H1 (cell line): ENCODE measurements around the gene TBC1D22A. TPM values are rescaled to one million over a fixed set of nuclear protein-coding genes. Genes with fewer than 3 reads are reported as not detected.

ENCODE experiments used
- CTCF ChIA-PET: fragments of 300-600 bp; sonication (Branson Sonifier 250); formaldehyde crosslinking; loops from one replicate; lab custom pipeline; 2021; ENCODE audit not compliant: partially characterized antibody; lab: Charles Lee
- POLR2A ChIA-PET: fragments of 300-600 bp; sonication (Branson Sonifier 250); formaldehyde crosslinking; loops from one replicate; lab custom pipeline; 2021; ENCODE audit warnings: inconsistent platforms; ENCODE audit not compliant: partially characterized antibody; lab: Charles Lee
- DNase-seq, 2 experiments: peaks; one replicate each; pipeline versions ENCODE4 v3.0.0 to v3.0.0-alpha.2; 2010 to 2022; ENCODE audit warnings: low spot score in 2 of 2, low read depth in 1 of 2, mixed read lengths in 1 of 2
- FAIRE-seq: peaks from 2 replicates; lab custom pipeline; 2011; peaks lifted over from hg19 to GRCh38; lab: Jason Lieb, UNC
- H2AFZ ChIP-seq: 2 replicates; pipeline ENCODE4 v1.8.1; 2012; ENCODE audit warnings: low read length, inconsistent platforms
- H2AK5ac ChIP-seq: 2 replicates; pipeline ENCODE4 v1.6.1; 2013; ENCODE audit warnings: low read depth, low read length
- H2BK120ac ChIP-seq: replicated peaks from 2 replicates; pipeline ENCODE3; 2013; ENCODE audit warnings: low read depth, low read length, inconsistent platforms
- H2BK12ac ChIP-seq: 2 replicates; pipeline ENCODE4 v1.6.1; 2013; ENCODE audit warnings: low read depth, low read length
- H2BK15ac ChIP-seq: 2 replicates; pipeline ENCODE4 v1.6.1; 2013; ENCODE audit warnings: low read length
- H2BK20ac ChIP-seq: 2 replicates; pipeline ENCODE4 v1.6.1; 2013; ENCODE audit warnings: low read length
- H2BK5ac ChIP-seq: 2 replicates; pipeline ENCODE4 v1.6.1; 2013; ENCODE audit warnings: low read depth, low read length
- H3K14ac ChIP-seq: 2 replicates; pipeline ENCODE4 v1.6.1; 2013; ENCODE audit warnings: inconsistent platforms; ENCODE audit not compliant: insufficient read length
- H3K18ac ChIP-seq: 2 replicates; pipeline ENCODE4 v1.6.1; 2013; ENCODE audit warnings: low read length; ENCODE audit errors: extremely low read depth
- H3K23ac ChIP-seq: 2 replicates; pipeline ENCODE4 v1.6.1; 2013; ENCODE audit warnings: inconsistent platforms; ENCODE audit not compliant: insufficient read length
- H3K23me2 ChIP-seq: 2 replicates; pipeline ENCODE4 v1.6.1; 2013; ENCODE audit warnings: low read depth, low read length
- H3K27ac ChIP-seq: 2 replicates; pipeline ENCODE4 v1.6.1; 2011; ENCODE audit warnings: low read depth, low read length, inconsistent platforms
- H3K27me3 ChIP-seq, 4 experiments: replicated peaks in 1 of 4; 1 replicate in 1 of 4; 2 replicates in 3 of 4; pipeline versions ENCODE4 v1.6.1 to v1.8.1; 2011 to 2013; ENCODE audit warnings: low read length in 3 of 4, mild to moderate bottlenecking in 3 of 4, inconsistent platforms in 2 of 4, mixed read lengths in 2 of 4, moderate library complexity in 1 of 4; ENCODE audit not compliant: control insufficient read depth in 3 of 4, insufficient read depth in 3 of 4; ENCODE audit errors: extremely low read depth in 1 of 4
- H3K36me3 ChIP-seq, 4 experiments: 2 replicates each; pipeline versions ENCODE4 v1.6.1 to v1.8.1; 2011 to 2013; ENCODE audit warnings: mild to moderate bottlenecking in 4 of 4, low read length in 3 of 4, moderate library complexity in 2 of 4, control low read depth in 1 of 4, inconsistent platforms in 1 of 4; ENCODE audit not compliant: insufficient read depth in 4 of 4, control insufficient read depth in 2 of 4
- H3K4ac ChIP-seq: replicated peaks from 2 replicates; pipeline ENCODE3; 2013; ENCODE audit warnings: low read length, low read depth, mixed read lengths, inconsistent platforms; ENCODE audit not compliant: insufficient read length
- H3K4me1 ChIP-seq, 4 experiments: replicated peaks in 1 of 4; 1 replicate in 1 of 4; 2 replicates in 3 of 4; pipeline versions ENCODE4 v1.6.1 to v1.8.1; 2011 to 2013; ENCODE audit warnings: low read length in 3 of 4, inconsistent platforms in 2 of 4, mixed read lengths in 1 of 4; ENCODE audit not compliant: insufficient read depth in 4 of 4, control insufficient read depth in 3 of 4
- H3K4me2 ChIP-seq, 2 experiments: 2 replicates each; pipeline versions ENCODE4 v1.6.1 to v1.8.1; 2011 to 2013; ENCODE audit warnings: low read depth in 2 of 2, low read length in 2 of 2, control low read depth in 1 of 2, inconsistent platforms in 1 of 2, mild to moderate bottlenecking in 1 of 2; ENCODE audit not compliant: insufficient read depth in 1 of 2
- H3K4me3 ChIP-seq, 4 experiments: fragments of 200-600, 300-600 bp in 1 of 4; sonication (generic), shearing (Covaris generic), sonication (Bioruptor Twin) in 1 of 4; 2 replicates each; pipeline versions ENCODE4 v1.5.1 to v1.8.1; 2011 to 2016; ENCODE audit warnings: low read length in 4 of 4, low read depth in 3 of 4, control low read depth in 2 of 4, inconsistent platforms in 2 of 4, mild to moderate bottlenecking in 2 of 4, mixed read lengths in 1 of 4, moderate library complexity in 1 of 4; ENCODE audit not compliant: insufficient read depth in 2 of 4; ENCODE audit errors: extremely low read depth in 1 of 4
- H3K56ac ChIP-seq: replicated peaks from 2 replicates; pipeline ENCODE3; 2013; ENCODE audit warnings: low read depth, mild to moderate bottlenecking, mixed read lengths, low read length, inconsistent platforms; ENCODE audit not compliant: insufficient read length
- H3K79me1 ChIP-seq: 2 replicates; pipeline ENCODE4 v1.6.1; 2013; ENCODE audit warnings: low read depth, low read length, control low read depth
- H3K79me2 ChIP-seq, 2 experiments: 2 replicates each; pipeline versions ENCODE4 v1.6.1 to v1.8.1; 2012 to 2013; ENCODE audit warnings: low read length in 2 of 2, mild to moderate bottlenecking in 2 of 2, inconsistent platforms in 1 of 2; ENCODE audit not compliant: insufficient read depth in 2 of 2, control insufficient read depth in 1 of 2
- H3K9ac ChIP-seq, 4 experiments: replicated peaks in 1 of 4; 1 replicate in 1 of 4; 2 replicates in 3 of 4; pipeline versions ENCODE4 v1.6.1 to v1.8.1; 2011 to 2013; ENCODE audit warnings: low read depth in 3 of 4, low read length in 3 of 4, control low read depth in 2 of 4, mild to moderate bottlenecking in 2 of 4, moderate library complexity in 2 of 4, inconsistent platforms in 1 of 4; ENCODE audit errors: extremely low read depth in 1 of 4
- H3K9me3 ChIP-seq, 2 experiments: 2 replicates each; pipeline versions ENCODE4 v1.6.1 to v1.8.1; 2012 to 2013; ENCODE audit warnings: mild to moderate bottlenecking in 2 of 2, moderate library complexity in 2 of 2, control low read depth in 1 of 2, inconsistent platforms in 1 of 2, low read depth in 1 of 2, low read length in 1 of 2, mixed read lengths in 1 of 2; ENCODE audit not compliant: insufficient read depth in 2 of 2
- H4K20me1 ChIP-seq, 2 experiments: replicated peaks in 1 of 2; 2 replicates each; pipeline versions ENCODE3 to v1.8.1; 2011 to 2013; ENCODE audit warnings: inconsistent platforms in 2 of 2, low read length in 2 of 2, mild to moderate bottlenecking in 1 of 2; ENCODE audit not compliant: insufficient read depth in 2 of 2, control insufficient read depth in 1 of 2
- H4K5ac ChIP-seq: 2 replicates; pipeline ENCODE4 v1.6.1; 2013; ENCODE audit warnings: low read length, low read depth, mixed read lengths, inconsistent platforms; ENCODE audit not compliant: insufficient read length
- H4K8ac ChIP-seq: 2 replicates; pipeline ENCODE4 v1.8.0; 2013; ENCODE audit warnings: mild to moderate bottlenecking, moderate library complexity, low read length, inconsistent platforms; ENCODE audit not compliant: insufficient read depth; ENCODE audit errors: extremely low read depth
- H4K91ac ChIP-seq: replicated peaks from 2 replicates; pipeline ENCODE3; 2013; ENCODE audit warnings: low read length, mixed read lengths, inconsistent platforms; ENCODE audit not compliant: insufficient read length
- ASH2L ChIP-seq: fragments of 200-600, 300-600 bp; sonication (generic); IDR thresholded peaks from one replicate; pipeline ENCODE4 v1.7.1; 2017; ENCODE audit warnings: low read length
- CBX5 ChIP-seq: fragments of 300-800, 300-1000 bp; sonication (generic); IDR thresholded peaks from 2 replicates; pipeline ENCODE4 v1.7.1; 2016; ENCODE audit warnings: antibody characterized with exemption, low read length, low read depth
- CBX8 ChIP-seq: fragments of 300-800, 300-1000 bp; sonication (generic); IDR thresholded peaks from 2 replicates; pipeline ENCODE4 v1.7.1; 2016; ENCODE audit warnings: low read depth, low read length, borderline replicate concordance
- CEBPB ChIP-seq: IDR thresholded peaks from 2 replicates; pipeline ENCODE4 v1.6.1; 2012; ENCODE audit warnings: low read depth, low read length
- EZH2 ChIP-seq: fragments of 200-600 bp; sonication (generic); IDR thresholded peaks from 2 replicates; pipeline ENCODE4 v1.7.1; 2012; ENCODE audit warnings: low read depth, mild to moderate bottlenecking, moderate library complexity, low read length, inconsistent platforms; ENCODE audit not compliant: severe bottlenecking
- RXRA ChIP-seq: IDR thresholded peaks from 2 replicates; pipeline ENCODE4 v1.6.1; 2011; ENCODE audit warnings: low read depth, mild to moderate bottlenecking, low read length, moderate library complexity; ENCODE audit not compliant: insufficient read depth
- SP4 ChIP-seq: IDR thresholded peaks from 2 replicates; pipeline ENCODE4 v1.6.1; 2012; ENCODE audit warnings: low read length, inconsistent platforms
- SRF ChIP-seq: IDR thresholded peaks from 2 replicates; pipeline ENCODE4 v1.6.1; 2011; ENCODE audit warnings: mild to moderate bottlenecking, low read depth, low read length, moderate library complexity
- TBP ChIP-seq: IDR thresholded peaks from 2 replicates; pipeline ENCODE4 v1.6.1; 2011; ENCODE audit warnings: low read depth, low read length, improper control_type of control experiment
- TEAD4 ChIP-seq: IDR thresholded peaks from 2 replicates; pipeline ENCODE4 v1.6.1; 2012; ENCODE audit warnings: low read depth, low read length, inconsistent platforms, mixed read lengths
- WGBS, 2 experiments: shearing (Covaris generic) in 1 of 2; methylation state at CpG; one replicate each; pipeline versions ENCODE4 v1.1.6 to v1.1.7; 2013 to 2015; ENCODE audit warnings: low lambda C conversion rate in 2 of 2, mixed read lengths in 2 of 2, inconsistent platforms in 1 of 2, low coverage in 1 of 2, missing lambda C conversion rate in 1 of 2; ENCODE audit not compliant: insufficient replicate concordance in 2 of 2, insufficient coverage in 1 of 2, insufficient read length in 1 of 2; ENCODE audit errors: extremely low coverage in 1 of 2, missing lambda C conversion rate in 1 of 2; 5-methylcytosine and 5-hydroxymethylcytosine counted together
- polyA plus RNA-seq, 7 experiments: library from polyadenylated mRNA; depleted of rRNA in 3 of 7; stranded (reverse) in 5 of 7; unstranded in 2 of 7; fragments of >200 nt in 5 of 7; fragments of 200-250 nt in 2 of 7; gene quantifications; 1 replicate in 5 of 7; 2 replicates in 1 of 7; 4 replicates in 1 of 7; pipeline versions ENCODE4 v1.2.1 to v1.2.3, GENCODE V29; 2011 to 2013; ENCODE audit warnings: missing spikeins in 2 of 7, mixed read lengths in 2 of 7
- total RNA-seq: library from RNA; stranded (reverse); fragmentation: NEBNext Ultra II Directional; extraction: Animal tissue kit (Norgen Biotek cat#: 25700); gene quantifications from 2 replicates; pipeline ENCODE4 v1.2.1, GENCODE V29; 2021
- TF ChIP-seq, protein P1 (sequence below): IDR thresholded peaks from 2 replicates; pipeline ENCODE4 v1.6.1; 2012; ENCODE audit warnings: inconsistent platforms
- TF ChIP-seq, protein P2 (sequence below): IDR thresholded peaks from 2 replicates; pipeline ENCODE4 v1.6.1; 2012; ENCODE audit warnings: low read length, inconsistent platforms

The TBC1D22A gene
- total and polyA plus RNA-seq, 2 of the 8 experiments (the other 6 are each of a cell fraction or from before 2014, with no cell fraction given) = 11.9 to 18.4 TPM

DNA sequence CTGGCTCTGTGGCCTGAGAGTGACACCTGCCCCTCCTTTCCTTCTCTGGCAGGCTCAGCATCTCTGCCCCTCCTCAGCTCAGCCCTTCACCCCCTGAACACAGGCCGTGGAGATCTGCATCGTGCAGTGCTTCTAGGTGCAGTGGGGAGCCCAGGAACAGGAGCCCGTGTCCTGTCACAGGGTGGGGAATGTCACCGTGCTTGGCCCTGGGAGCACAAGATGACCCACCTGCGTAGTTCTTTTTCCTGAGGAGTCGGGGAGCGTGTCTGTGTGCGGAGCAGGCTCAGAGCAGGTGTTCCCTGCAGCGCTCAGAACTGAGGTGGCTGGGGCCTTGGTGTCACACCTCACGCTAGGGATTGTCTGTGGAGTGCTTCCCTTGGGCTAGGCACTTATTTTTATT lies 10.6 kb downstream of the TBC1D22A start:
- no peak overlapping the region for H3K4ac ChIP-seq
- CTCF ChIA-PET = interaction anchor here (1.0 to 2.4 kb wide), 3 partner anchors 10 to 30 kb away, joined by 3 to 15 read pairs (median 8); partner anchors contain the start of gene TBC1D22A
- no peak overlapping the region for H2BK12ac ChIP-seq
- FAIRE-seq = no peak
- H3K79me1 ChIP-seq = peaks cover 22% of the 10 kb centered on the region
- peaks cover 6 to 11% of the 10 kb centered on the region in 2 experiments for H4K20me1 ChIP-seq
- no peaks in the 10 kb centered on the region for H3K36me3 ChIP-seq
- no peak overlapping the region for H4K8ac ChIP-seq
- H3K23me2 ChIP-seq = no peaks in the 10 kb centered on the region
- H2BK20ac ChIP-seq = no peak overlapping the region
- H2BK5ac ChIP-seq = peak overlapping the region; percentile 78; the same call in 1 of the 2 replicates
- H4K5ac ChIP-seq = no peak overlapping the region
- no peak overlapping the region for H2BK120ac ChIP-seq
- no peak overlapping the region for H2AFZ ChIP-seq
- peak overlapping the region; percentile 2; the same call in 1 of the 2 replicates for H2BK15ac ChIP-seq
- no peak for DNase-seq
- no peak overlapping the region for H3K18ac ChIP-seq
- H3K56ac ChIP-seq = no peak overlapping the region
- H3K23ac ChIP-seq = no peak overlapping the region
- no peak overlapping the region for H3K4me3 ChIP-seq
- H3K9me3 ChIP-seq = no peaks in the 10 kb centered on the region
- WGBS, 2 experiments = 86% methylated on average over 10 of the region's 10 CpGs; no CpG with 5 or more reads in 1 of the 2 experiments
- H3K27me3 ChIP-seq = no peaks in the 10 kb centered on the region
- H3K27ac ChIP-seq = no peak overlapping the region
- 0 out of 2 replicates have a peak overlapping the region, but pooled peaks have one; percentile 26 for H2AK5ac ChIP-seq
- no peak overlapping the region; a peak in 1 of 4 replicates for H3K4me2 ChIP-seq
- peaks cover 0 to 71% of the 10 kb centered on the region in 2 experiments; a peak in 2 of 4 replicates for H3K79me2 ChIP-seq
- H3K14ac ChIP-seq = no peak overlapping the region
- H3K4me1 ChIP-seq = peaks cover 0 to 13% (median 7%) of the 10 kb centered on the region in 4 experiments; a peak in 6 of 7 replicates
- H3K9ac ChIP-seq = no peak overlapping the region; a peak in 1 of 7 replicates
- H4K91ac ChIP-seq = peak overlapping the region; percentile 19
- POLR2A ChIA-PET = interaction anchor here (1.0 to 6.0 kb wide), 3 partner anchors 11 to 21 kb away, joined by 3 to 41 read pairs (median 4); partner anchors contain the start of gene TBC1D22A
- TF ChIP-seq, protein P1, sequence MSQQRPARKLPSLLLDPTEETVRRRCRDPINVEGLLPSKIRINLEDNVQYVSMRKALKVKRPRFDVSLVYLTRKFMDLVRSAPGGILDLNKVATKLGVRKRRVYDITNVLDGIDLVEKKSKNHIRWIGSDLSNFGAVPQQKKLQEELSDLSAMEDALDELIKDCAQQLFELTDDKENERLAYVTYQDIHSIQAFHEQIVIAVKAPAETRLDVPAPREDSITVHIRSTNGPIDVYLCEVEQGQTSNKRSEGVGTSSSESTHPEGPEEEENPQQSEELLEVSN = no peak
- TF ChIP-seq ASH2L (no peak), TEAD4 (no peak), EZH2 (no peak), CBX5 (no peak), TBP (no peak), CEBPB (no peak), SP4 (no peak), CBX8 (no peak), SRF (no peak), RXRA (no peak)
- TF ChIP-seq, protein P2, sequence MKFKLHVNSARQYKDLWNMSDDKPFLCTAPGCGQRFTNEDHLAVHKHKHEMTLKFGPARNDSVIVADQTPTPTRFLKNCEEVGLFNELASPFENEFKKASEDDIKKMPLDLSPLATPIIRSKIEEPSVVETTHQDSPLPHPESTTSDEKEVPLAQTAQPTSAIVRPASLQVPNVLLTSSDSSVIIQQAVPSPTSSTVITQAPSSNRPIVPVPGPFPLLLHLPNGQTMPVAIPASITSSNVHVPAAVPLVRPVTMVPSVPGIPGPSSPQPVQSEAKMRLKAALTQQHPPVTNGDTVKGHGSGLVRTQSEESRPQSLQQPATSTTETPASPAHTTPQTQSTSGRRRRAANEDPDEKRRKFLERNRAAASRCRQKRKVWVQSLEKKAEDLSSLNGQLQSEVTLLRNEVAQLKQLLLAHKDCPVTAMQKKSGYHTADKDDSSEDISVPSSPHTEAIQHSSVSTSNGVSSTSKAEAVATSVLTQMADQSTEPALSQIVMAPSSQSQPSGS = no peak
